Dendritic cell treated with granulocyte-macrophage colony-stimulating factor and Interleukin-4, amounts not matched to agents 40 ng/mL and 50 ng/mL, for 4 days (primary cell): Measurements from ENCODE around the gene HSPH1.

Experiments used
- H3K27ac Mint-ChIP-seq: one replicate; pipeline ENCODE4 v1.8.0; 2022; ENCODE audit warnings: mild to moderate bottlenecking, mixed read lengths
- H3K27me3 Mint-ChIP-seq: one replicate; pipeline ENCODE4 v1.8.0; 2022; ENCODE audit warnings: mild to moderate bottlenecking, mixed read lengths
- H3K36me3 Mint-ChIP-seq: one replicate; pipeline ENCODE4 v1.8.0; 2022; ENCODE audit warnings: low read depth, mixed read lengths
- H3K4me1 Mint-ChIP-seq: one replicate; pipeline ENCODE4 v1.8.0; 2022; ENCODE audit warnings: low read depth, mixed read lengths
- H3K4me3 Mint-ChIP-seq: one replicate; pipeline ENCODE4 v1.8.0; 2022; ENCODE audit warnings: mild to moderate bottlenecking, moderate library complexity, mixed read lengths
- H3K9me3 Mint-ChIP-seq: one replicate; pipeline ENCODE4 v1.8.0; 2022; ENCODE audit warnings: mixed read lengths
- intact Hi-C: fragments of 100-400 bp; cut with micrococcal nuclease; formaldehyde crosslinking; loops from one replicate; pipeline ENCODE4 v1.15.0; 2022

HSPH1 gene

DNA sequence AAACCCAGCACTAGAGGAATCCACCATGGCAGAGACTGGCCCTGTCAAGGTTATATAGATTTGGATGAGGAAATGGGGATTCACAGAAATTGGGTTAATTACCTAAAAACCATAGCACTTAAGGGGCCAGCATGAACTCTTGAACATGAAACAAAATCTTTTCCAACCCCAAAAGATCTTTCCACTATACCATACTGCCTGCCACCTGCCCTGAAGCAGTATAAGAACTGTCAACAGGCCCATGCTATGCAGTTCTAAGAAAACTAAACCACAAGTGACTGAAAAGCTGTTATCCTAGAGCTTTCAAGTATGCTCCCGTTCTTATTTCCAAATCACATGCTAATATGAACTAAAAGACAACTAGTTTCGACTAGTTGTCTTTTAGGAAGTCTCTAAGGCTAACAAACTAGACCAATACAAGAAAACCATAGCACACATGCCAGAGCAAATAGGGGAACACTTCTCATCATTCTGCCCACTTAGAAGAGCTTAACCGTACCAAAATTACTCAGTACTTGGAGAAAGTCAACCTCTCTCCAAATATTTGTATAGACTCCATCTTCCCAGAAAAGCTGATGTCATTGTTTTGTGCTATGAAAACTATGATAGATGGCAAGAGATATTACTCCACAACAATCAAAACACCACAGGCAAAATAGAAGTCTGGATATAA is 27.5 kb downstream of the HSPH1 start:
- H3K4me3 Mint-ChIP-seq: no peak overlapping the region

DNA sequence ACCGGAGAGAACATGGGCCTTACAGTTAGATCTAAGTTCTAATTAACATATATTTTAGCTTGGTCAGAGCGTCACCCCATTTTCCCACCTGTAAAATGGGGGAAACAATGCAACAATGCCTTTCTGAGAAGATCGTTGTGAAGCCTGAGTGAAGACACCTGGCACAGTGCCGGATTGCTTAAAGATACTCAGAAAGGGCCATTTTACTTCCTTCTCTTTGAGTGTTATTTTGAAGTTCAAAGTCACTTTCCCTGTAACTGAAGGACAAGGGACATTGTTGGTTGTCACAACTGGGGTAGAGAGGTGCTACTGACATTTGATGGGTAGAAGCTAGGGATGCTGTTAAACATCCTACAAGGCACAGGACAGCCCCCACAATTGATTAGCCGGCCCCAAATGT is 28.1 kb downstream of the HSPH1 start:
- peaks cover 12% of the 10 kb centered on the region for H3K4me1 Mint-ChIP-seq
- H3K27ac Mint-ChIP-seq: no peak overlapping the region
- peaks cover 8% of the 10 kb centered on the region for H3K27me3 Mint-ChIP-seq
- intact Hi-C loops: no loop called here
- peaks cover 53% of the 10 kb centered on the region for H3K36me3 Mint-ChIP-seq
- no peak overlapping the region for H3K4me3 Mint-ChIP-seq
- no peaks in the 10 kb centered on the region for H3K9me3 Mint-ChIP-seq

More for the DNA sequence above, 27.5 kb downstream of the HSPH1 start:
- H3K4me1 Mint-ChIP-seq: peaks cover 12% of the 10 kb centered on the region
- peaks cover 59% of the 10 kb centered on the region for H3K36me3 Mint-ChIP-seq
- H3K27ac Mint-ChIP-seq: no peak overlapping the region
- intact Hi-C loops: no loop called here
- peaks cover 5% of the 10 kb centered on the region for H3K27me3 Mint-ChIP-seq
- no peaks in the 10 kb centered on the region for H3K9me3 Mint-ChIP-seq

DNA sequence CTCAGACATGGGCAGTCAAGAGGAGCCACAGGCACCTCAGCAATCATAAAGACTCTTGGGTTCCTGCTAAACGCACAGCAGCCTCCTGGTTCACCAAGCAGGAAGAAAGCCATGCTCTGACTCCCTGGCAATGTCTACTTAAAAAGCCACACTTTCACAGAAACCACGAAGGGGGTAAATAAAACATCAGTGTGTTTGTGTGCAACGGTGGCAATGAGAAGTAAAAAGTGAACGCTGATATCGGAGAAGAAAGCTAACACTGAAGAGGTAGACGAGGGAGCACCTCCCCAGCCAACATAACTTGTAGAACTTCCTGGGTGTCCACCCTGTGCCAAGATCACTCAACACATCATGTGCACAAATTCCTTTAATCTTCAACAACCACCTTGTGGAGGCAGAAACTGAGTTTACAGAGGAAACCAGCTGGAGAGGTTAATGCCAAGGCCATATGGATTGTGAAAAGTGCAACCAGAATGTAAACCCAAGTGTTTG is 30.2 kb downstream of the HSPH1 start:
- Mint-ChIP-seq H3K27ac (peak overlapping the region; percentile 57), H3K36me3 (peaks cover 32% of the 10 kb centered on the region)
- intact Hi-C loops: no loop called here

DNA sequence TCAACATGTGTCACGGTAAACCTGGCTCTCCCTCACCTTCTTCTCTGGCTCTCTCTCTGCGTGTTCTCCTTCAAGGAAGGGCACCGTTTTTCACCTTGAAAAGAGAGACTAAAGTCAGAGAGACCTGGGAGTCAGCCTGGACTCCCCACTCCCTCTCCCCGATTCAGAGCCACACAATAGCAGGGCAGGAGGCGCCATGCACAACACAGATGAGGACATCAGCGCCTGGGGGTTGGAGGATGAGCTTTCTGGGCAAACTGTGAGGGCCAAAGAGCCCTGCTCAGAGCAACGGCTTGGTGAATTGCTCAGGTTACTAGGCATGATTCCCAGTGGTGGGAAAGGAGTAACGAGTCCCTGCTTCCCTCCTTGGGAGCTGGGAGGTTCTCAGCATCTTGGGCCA is 32.3 kb downstream of the HSPH1 start:
- Mint-ChIP-seq H3K27ac (no peak overlapping the region), H3K36me3 (peaks cover 14% of the 10 kb centered on the region), H3K9me3 (peaks cover 8% of the 10 kb centered on the region), H3K4me1 (peaks cover 10% of the 10 kb centered on the region), H3K4me3 (no peak overlapping the region), H3K27me3 (peaks cover 37% of the 10 kb centered on the region)
- intact Hi-C loops: no loop called here

More for the DNA sequence above, 30.2 kb downstream of the HSPH1 start:
- Mint-ChIP-seq H3K9me3 (peaks cover 3% of the 10 kb centered on the region), H3K4me3 (no peak overlapping the region), H3K4me1 (peaks cover 4% of the 10 kb centered on the region), H3K27me3 (peaks cover 19% of the 10 kb centered on the region)

DNA sequence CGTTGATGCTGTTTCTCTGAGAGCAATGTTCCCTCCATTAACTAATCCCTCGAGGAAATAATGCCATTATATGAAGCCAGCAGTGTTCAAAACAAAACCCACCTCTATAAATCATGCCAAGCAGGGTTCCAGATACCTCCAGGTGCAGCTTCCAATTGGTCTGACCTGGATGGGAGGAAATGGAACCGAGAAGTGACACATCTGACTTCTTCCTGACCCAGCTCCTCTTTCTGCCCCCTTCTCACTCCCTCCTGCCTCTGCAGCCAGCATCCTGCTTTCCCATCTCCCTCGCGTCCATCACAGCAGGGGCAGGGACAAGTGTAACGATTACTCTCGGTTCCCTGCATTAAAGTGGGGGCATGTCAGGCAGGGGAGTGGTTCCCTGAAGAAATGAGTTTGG is 37.5 kb downstream of the HSPH1 start:
- Mint-ChIP-seq H3K9me3 (peaks cover 8% of the 10 kb centered on the region), H3K27ac (no peak overlapping the region), H3K36me3 (no peaks in the 10 kb centered on the region), H3K4me3 (no peak overlapping the region), H3K27me3 (peaks cover 46% of the 10 kb centered on the region), H3K4me1 (peaks cover 40% of the 10 kb centered on the region)
- intact Hi-C loops: no loop called here

DNA sequence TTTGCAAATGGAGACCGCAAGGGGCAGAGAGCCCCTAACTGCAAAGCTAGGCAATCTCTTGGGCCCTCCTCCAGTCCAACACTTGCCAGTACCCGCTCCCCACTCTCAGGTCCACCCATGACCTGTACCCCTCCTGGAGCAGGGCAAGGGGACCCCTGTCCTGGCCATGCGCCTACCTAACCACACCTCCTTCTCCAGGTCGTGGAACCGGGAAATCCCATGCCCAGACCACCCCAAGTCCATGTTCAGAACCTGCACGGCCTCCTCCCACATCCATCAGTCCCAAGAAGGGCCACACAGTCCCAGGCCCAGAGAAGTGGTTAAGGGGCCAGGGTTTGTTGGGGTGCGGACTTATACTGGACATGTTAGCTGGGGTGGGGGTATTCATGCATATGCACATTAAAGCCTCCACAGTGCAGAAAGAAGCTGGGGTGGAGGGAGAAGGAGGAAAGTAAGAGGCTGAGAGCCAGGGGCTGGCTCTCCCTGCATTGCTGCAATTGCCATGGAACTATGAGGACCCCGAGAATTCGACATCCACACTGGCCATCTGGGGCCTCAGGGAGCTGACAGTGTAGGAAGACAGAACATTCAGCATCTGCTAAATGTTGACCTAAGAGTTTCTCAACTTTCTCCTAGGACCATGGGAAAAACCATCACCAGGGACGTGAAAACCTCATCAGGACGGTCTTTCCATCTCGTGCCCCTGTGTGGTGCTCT is 39.0 kb downstream of the HSPH1 start:
- H3K36me3 Mint-ChIP-seq: no peaks in the 10 kb centered on the region
- H3K27me3 Mint-ChIP-seq: peaks cover 45% of the 10 kb centered on the region
- H3K4me1 Mint-ChIP-seq: peaks cover 40% of the 10 kb centered on the region
- intact Hi-C loops: no loop called here
- H3K4me3 Mint-ChIP-seq: no peak overlapping the region
- no peak overlapping the region for H3K27ac Mint-ChIP-seq
- H3K9me3 Mint-ChIP-seq: peaks cover 8% of the 10 kb centered on the region

DNA sequence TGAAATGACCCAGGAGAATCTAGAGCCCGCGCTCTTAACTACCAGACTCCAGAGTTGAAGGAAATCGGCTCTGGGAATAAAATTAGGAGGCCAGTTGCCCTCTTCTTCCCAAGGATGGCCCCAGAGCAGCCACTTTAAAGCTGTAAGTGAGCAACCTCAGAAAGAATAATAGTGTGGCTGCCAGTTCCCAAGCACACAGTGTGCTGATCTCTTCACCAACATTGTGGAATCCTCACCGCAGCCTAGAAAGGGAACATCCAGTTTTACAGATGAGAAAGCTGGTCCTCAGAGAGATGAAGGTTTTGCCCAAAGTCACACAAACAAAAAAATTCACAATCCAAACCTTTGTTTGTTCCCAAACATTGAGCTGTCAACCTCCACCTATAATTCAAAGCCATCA is 39.6 kb downstream of the HSPH1 start:
- H3K27ac Mint-ChIP-seq: no peak overlapping the region
- peaks cover 40% of the 10 kb centered on the region for H3K4me1 Mint-ChIP-seq
- intact Hi-C loops: no loop called here
- H3K36me3 Mint-ChIP-seq: no peaks in the 10 kb centered on the region
- H3K27me3 Mint-ChIP-seq: peaks cover 45% of the 10 kb centered on the region
- peaks cover 8% of the 10 kb centered on the region for H3K9me3 Mint-ChIP-seq
- no peak overlapping the region for H3K4me3 Mint-ChIP-seq

DNA sequence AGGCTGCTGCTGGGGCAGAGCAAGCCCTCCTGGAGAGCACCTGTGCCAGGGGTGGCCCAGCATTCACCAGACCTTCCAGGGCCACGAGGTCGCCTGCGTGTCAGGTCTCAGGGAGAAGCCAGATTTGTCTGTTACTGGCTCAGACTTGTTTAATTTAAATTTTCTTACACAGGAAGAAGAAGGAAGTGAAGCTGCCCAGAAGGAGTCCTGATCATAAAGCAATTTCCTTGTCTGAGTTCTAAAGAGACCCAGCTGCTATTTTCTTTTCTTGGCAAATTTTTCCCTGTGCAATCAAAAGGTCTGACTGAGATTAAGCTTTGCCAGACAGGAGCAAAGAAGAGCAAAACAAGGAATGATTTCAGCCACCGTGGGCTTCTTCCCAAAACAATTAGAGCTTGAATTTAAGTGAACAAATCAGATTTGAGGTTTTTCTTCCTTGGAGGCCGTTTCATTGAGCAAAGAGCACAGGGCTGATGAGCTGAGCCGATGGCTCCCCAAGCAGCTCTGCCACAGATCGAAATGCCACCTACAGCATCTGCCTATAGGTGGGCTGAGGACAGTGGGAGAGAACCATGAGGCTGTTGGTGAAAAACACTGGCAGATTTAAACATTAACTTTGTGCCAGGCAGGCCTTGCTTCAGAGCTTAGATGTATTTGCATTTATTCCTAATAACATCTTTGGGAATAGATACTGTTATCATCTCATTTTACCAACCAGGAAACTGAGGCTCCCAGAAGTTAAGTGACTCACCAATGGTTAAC is 40.1 kb downstream of the HSPH1 start:
- H3K4me1 Mint-ChIP-seq: peaks cover 42% of the 10 kb centered on the region
- H3K27me3 Mint-ChIP-seq: peaks cover 45% of the 10 kb centered on the region
- intact Hi-C loops: no loop called here
- peaks cover 5% of the 10 kb centered on the region for H3K9me3 Mint-ChIP-seq
- no peak overlapping the region for H3K4me3 Mint-ChIP-seq
- H3K36me3 Mint-ChIP-seq: no peaks in the 10 kb centered on the region
- H3K27ac Mint-ChIP-seq: peak overlapping the region; percentile 59

DNA sequence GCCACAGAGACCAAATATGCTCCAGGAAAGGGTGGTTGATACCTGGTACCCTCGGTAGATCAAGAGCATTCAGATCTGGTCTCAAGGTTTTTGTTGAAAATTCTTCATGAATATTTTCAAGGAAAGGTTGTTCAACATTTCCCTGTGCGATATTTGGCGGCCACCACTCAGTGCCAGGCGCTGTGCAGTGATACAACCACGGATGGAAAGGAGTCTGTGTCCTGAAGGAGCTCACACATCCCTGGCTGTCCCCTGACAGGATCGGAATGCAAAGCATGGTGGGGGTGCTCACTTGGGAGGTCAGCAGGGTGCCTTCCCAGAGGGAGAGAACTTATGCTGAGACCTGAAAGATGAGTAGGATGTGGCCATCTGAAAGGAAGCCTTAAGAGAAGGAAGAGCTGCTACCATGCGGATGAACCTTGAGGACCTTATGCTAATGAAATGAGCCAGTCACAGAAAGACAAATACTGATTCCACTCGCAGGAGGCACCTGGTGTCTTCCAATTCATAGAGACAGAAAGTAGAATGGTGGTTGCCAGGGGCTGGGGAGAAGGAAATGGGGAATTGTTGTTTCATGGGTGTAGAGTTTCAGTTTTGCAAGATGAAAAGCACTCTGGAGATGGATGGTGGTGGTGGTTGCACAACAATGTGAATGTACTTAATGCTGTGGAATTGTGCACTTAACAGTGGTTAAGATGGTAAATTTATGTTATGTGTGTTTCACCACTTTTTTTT is 41.6 kb downstream of the HSPH1 start:
- H3K4me3 Mint-ChIP-seq: no peak overlapping the region
- H3K27me3 Mint-ChIP-seq: peaks cover 43% of the 10 kb centered on the region
- intact Hi-C loops: no loop called here
- peak overlapping the region; percentile 59 for H3K27ac Mint-ChIP-seq
- no peaks in the 10 kb centered on the region for H3K36me3 Mint-ChIP-seq
- peaks cover 43% of the 10 kb centered on the region for H3K4me1 Mint-ChIP-seq
- no peaks in the 10 kb centered on the region for H3K9me3 Mint-ChIP-seq

DNA sequence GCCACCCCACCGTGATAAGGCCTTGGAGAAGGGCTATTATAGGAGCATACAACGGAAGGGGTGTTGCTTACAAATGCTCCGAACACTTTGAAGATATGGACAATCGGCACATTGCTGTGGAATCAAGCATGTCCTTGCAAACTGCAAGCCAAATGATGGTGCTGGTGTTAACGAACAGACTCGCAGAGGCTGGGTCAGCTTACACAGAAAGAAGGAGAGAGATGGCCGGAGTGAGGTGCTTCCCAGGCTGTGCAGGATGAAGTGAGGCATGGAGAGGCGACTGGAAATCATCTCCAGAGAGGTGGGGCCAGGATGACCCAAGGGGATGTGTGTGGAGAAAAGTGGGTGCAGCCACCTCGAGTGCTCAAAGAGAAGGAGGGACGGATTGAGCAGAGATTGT is 42.2 kb downstream of the HSPH1 start:
- Mint-ChIP-seq H3K4me3 (no peak overlapping the region), H3K27me3 (peaks cover 40% of the 10 kb centered on the region), H3K27ac (no peak overlapping the region), H3K36me3 (no peaks in the 10 kb centered on the region), H3K9me3 (no peaks in the 10 kb centered on the region), H3K4me1 (peaks cover 39% of the 10 kb centered on the region)
- intact Hi-C loops: no loop called here

DNA sequence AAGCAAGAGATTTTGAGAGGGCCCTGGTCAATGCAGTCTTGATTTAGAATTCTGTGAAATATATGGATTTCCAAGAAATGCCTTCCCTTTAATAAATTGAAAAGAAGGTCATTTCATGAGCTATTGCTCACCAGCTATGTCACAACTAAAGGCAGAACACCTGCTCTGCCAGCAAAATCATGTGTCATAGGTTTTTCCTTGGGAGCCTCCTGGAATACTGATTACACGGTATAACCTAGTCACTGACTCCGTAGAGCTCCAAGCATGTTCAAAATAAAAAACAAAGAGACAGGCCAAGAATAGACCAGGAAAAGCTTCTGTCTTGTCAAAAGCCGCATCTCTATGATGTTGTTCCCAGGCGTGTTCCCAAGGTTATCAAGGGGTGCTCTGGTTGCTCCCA is 45.5 kb downstream of the HSPH1 start:
- Mint-ChIP-seq H3K9me3 (no peaks in the 10 kb centered on the region), H3K27ac (no peak overlapping the region), H3K4me1 (peaks cover 35% of the 10 kb centered on the region), H3K4me3 (no peak overlapping the region), H3K36me3 (no peaks in the 10 kb centered on the region), H3K27me3 (peaks cover 45% of the 10 kb centered on the region)
- intact Hi-C loops: no loop called here

DNA sequence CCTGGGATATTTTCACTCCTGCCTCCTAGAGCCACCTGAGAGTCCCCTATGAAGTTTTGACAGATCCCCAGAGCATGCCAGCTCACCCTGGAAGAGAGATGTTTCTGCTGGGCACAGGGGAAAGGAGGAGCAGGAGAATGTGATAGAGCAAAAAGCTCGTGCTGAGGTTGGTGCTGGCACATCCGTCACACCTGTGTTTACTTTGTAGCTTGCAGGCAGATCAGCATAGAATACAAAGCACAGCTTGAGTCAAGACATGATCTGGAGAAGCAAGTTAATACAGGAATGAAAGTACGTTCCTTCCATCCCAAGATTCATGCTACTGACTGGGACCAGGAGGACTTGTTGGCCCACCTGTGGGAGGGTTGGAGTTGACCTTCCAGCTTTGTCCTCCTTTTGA is 46.1 kb downstream of the HSPH1 start:
- intact Hi-C loops: no loop called here
- Mint-ChIP-seq H3K4me1 (peaks cover 33% of the 10 kb centered on the region), H3K9me3 (no peaks in the 10 kb centered on the region), H3K27me3 (peaks cover 45% of the 10 kb centered on the region), H3K27ac (no peak overlapping the region), H3K36me3 (no peaks in the 10 kb centered on the region), H3K4me3 (no peak overlapping the region)

DNA sequence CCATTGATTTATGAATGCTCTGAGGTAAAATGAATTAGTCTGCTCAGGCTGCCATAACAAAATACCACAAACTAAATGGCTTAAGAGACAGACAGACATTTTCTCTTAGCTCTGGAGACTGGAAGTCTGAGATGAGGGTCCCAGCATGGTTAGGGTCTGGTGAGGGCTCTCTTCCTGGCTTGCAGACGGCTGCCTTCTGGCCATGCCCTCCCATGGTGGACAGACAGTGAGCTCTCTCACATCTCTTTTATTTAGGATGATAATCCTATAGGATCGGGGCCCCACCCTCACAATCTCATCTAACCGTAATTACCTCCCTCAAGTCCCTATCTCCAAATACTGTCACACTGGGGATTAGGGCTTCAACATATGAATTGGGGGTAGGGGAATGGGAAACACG is 47.1 kb downstream of the HSPH1 start:
- H3K27ac Mint-ChIP-seq: no peak overlapping the region
- H3K4me3 Mint-ChIP-seq: no peak overlapping the region
- peaks cover 46% of the 10 kb centered on the region for H3K27me3 Mint-ChIP-seq
- no peaks in the 10 kb centered on the region for H3K9me3 Mint-ChIP-seq
- no peaks in the 10 kb centered on the region for H3K36me3 Mint-ChIP-seq
- peaks cover 23% of the 10 kb centered on the region for H3K4me1 Mint-ChIP-seq
- intact Hi-C loops: no loop called here
